SU-DHL-6 (cell line): ENCODE measurements around the gene NXPH1.

ENCODE experiments used
- H2AFZ ChIP-seq: fragments of 200-600 bp; sonication (generic); 2 replicates; pipeline ENCODE4 v1.6.1; 2014; ENCODE audit warnings: low read depth, mild to moderate bottlenecking, moderate library complexity, mixed read lengths, antibody characterized with exemption, low read length; ENCODE audit not compliant: severe bottlenecking
- H3F3A ChIP-seq: fragments of 200-600 bp; shearing (Covaris generic); 2 replicates; pipeline ENCODE4 v1.6.0; 2016; ENCODE audit warnings: antibody characterized with exemption, mild to moderate bottlenecking; ENCODE audit not compliant: insufficient read depth
- H3K27ac ChIP-seq: fragments of 200-600 bp; sonication (generic); 2 replicates; pipeline ENCODE4 v1.5.1; 2016; ENCODE audit warnings: low read depth, mild to moderate bottlenecking, low read length, moderate library complexity, mixed read lengths
- H3K27me3 ChIP-seq: fragments of 200-600 bp; sonication (generic), shearing (Covaris generic); 2 replicates; pipeline ENCODE4 v1.6.0; 2014; ENCODE audit warnings: mild to moderate bottlenecking, low read length
- H3K36me3 ChIP-seq: fragments of 200-600 bp; sonication (generic); 2 replicates; pipeline ENCODE4 v1.6.1; 2014; ENCODE audit warnings: mild to moderate bottlenecking, low read length, mixed read lengths
- H3K4me2 ChIP-seq: fragments of 300-600, 200-600 bp; shearing (Covaris generic), sonication (generic); 2 replicates; pipeline ENCODE4 v1.6.0; 2014; ENCODE audit warnings: low read length, low read depth, mild to moderate bottlenecking; ENCODE audit not compliant: poor library complexity, severe bottlenecking
- H3K4me3 ChIP-seq: fragments of 200-600 bp; sonication (generic); 2 replicates; pipeline ENCODE4 v1.5.1; 2014; ENCODE audit warnings: antibody characterized with exemption, low read length, mild to moderate bottlenecking, mixed read lengths; ENCODE audit not compliant: insufficient read depth, poor library complexity, severe bottlenecking
- H3K79me2 ChIP-seq: fragments of 200-600 bp; sonication (generic); 2 replicates; pipeline ENCODE4 v1.6.1; 2014; ENCODE audit warnings: mild to moderate bottlenecking, low read length, moderate library complexity; ENCODE audit not compliant: insufficient read depth
- H3K9ac ChIP-seq: fragments of 200-600 bp; sonication (generic); 2 replicates; pipeline ENCODE4 v1.7.0; 2014; ENCODE audit warnings: mild to moderate bottlenecking, low read length
- H3K9me2 ChIP-seq: fragments of 200-600 bp; sonication (generic); replicated peaks from 2 replicates; pipeline ENCODE4 v1.6.1; 2014; ENCODE audit warnings: low read length; ENCODE audit not compliant: insufficient read depth
- H3K9me3 ChIP-seq: fragments of 200-600 bp; sonication (generic); 2 replicates; pipeline ENCODE4 v1.6.1; 2014; ENCODE audit warnings: low read length, mixed read lengths; ENCODE audit not compliant: insufficient read depth
- H4K20me1 ChIP-seq: fragments of 200-600 bp; sonication (generic); 2 replicates; pipeline ENCODE4 v1.6.1; 2014; ENCODE audit warnings: low read depth, mild to moderate bottlenecking, antibody characterized with exemption, low read length, moderate library complexity, mixed read lengths
- EZH2phosphoT487 ChIP-seq: fragments of 200-600 bp; sonication (generic), shearing (Covaris generic); conservative IDR thresholded peaks from 2 replicates; pipeline ENCODE4 v1.6.1; 2018; ENCODE audit warnings: mild to moderate bottlenecking, antibody characterized with exemption, low read length, moderate library complexity, mixed read lengths
- TF ChIP-seq, protein P1 (sequence below): fragments of 200-600 bp; sonication (generic); IDR thresholded peaks from one replicate; pipeline ENCODE4 v1.5.1; 2017; ENCODE audit warnings: antibody characterized with exemption, mild to moderate bottlenecking, low read length, moderate library complexity; ENCODE audit not compliant: insufficient read depth, poor library complexity, severe bottlenecking

NXPH1 gene

DNA sequence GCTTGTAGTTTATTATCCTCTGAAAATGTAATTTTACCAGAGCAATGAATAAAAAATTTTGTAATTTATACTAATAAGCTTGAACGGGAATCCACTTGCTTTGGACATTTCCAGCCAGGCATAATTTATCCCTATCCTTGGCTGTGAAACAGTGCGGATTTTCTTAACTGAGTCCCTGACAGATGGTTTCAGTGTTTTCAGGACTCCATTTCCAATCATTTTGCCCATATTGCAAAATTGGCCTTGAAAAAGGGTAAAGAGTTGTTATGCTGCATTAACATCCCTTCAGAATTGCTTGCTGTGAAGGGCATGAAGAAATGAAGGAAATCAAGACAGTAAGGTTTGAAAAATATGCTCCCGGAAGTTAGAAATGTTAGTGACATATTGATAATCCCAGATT is 57.7 kb downstream of the NXPH1 start:
- no peaks in the 10 kb centered on the region for H3K9me3 ChIP-seq
- TF ChIP-seq EZH2phosphoT487, result no peak
- TF ChIP-seq, protein P1, sequence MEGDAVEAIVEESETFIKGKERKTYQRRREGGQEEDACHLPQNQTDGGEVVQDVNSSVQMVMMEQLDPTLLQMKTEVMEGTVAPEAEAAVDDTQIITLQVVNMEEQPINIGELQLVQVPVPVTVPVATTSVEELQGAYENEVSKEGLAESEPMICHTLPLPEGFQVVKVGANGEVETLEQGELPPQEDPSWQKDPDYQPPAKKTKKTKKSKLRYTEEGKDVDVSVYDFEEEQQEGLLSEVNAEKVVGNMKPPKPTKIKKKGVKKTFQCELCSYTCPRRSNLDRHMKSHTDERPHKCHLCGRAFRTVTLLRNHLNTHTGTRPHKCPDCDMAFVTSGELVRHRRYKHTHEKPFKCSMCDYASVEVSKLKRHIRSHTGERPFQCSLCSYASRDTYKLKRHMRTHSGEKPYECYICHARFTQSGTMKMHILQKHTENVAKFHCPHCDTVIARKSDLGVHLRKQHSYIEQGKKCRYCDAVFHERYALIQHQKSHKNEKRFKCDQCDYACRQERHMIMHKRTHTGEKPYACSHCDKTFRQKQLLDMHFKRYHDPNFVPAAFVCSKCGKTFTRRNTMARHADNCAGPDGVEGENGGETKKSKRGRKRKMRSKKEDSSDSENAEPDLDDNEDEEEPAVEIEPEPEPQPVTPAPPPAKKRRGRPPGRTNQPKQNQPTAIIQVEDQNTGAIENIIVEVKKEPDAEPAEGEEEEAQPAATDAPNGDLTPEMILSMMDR, result no peak
- H3K79me2 ChIP-seq, result no peaks in the 10 kb centered on the region
- no peaks in the 10 kb centered on the region for H3F3A ChIP-seq
- no peak overlapping the region for H3K4me3 ChIP-seq
- no peak overlapping the region for H3K4me2 ChIP-seq
- no peaks in the 10 kb centered on the region for H3K36me3 ChIP-seq
- H3K27me3 ChIP-seq, result no peaks in the 10 kb centered on the region
- no peak overlapping the region for H3K27ac ChIP-seq
- no peak overlapping the region for H3K9ac ChIP-seq
- no peaks in the 10 kb centered on the region for H4K20me1 ChIP-seq
- H2AFZ ChIP-seq, result no peak overlapping the region
- no peaks in the 10 kb centered on the region for H3K9me2 ChIP-seq

DNA sequence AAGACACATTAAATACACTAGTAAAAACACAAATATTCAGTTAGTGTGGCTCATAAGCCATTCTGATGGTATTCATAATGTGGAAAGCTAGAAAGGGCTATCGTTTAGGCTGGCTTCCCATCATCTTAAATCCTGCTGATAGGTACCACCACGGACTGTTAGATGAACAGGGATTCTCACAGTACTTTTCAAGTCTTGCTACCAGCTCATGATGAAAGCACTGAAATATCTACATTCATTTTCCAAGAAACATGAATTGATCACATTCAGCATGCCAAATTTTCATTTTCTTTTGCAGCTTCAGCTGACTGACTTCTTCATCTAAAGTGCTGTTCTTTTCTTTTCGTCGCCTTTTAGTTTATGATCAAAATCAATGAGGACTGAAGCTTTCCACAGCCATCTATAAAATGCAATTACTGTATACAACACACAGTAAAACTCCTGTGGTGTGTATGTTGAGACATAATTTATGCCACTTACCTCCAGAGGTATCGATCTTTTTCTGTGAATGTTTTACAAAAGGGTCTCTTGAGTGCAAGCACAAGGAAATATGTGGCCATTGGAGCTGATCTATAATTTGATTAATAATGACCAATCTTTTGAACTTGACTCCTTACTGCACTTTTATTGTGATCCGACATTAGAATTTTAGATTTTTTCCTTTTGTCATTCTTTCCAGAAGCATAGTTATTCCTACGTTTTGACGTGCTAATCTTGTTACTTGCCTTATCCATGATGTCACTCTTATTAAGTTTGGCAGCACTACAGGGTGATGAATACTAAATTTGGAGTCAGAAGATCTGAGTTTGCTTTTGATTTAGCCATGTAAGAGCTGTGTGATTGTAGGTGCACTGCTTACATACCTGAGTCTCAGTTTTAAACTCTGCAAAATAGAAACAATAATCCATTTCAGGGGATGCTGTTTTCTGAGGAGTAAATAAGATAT is 58.4 kb downstream of the NXPH1 start:
- Histone ChIP-seq H3K36me3 (no peaks in the 10 kb centered on the region), H3K9me3 (no peaks in the 10 kb centered on the region), H3K4me2 (no peak overlapping the region), H3K27ac (no peak overlapping the region), H3K9me2 (no peaks in the 10 kb centered on the region), H3K27me3 (no peaks in the 10 kb centered on the region), H3K79me2 (no peaks in the 10 kb centered on the region), H4K20me1 (no peaks in the 10 kb centered on the region), H3F3A (no peaks in the 10 kb centered on the region), H3K9ac (no peak overlapping the region), H3K4me3 (no peak overlapping the region), H2AFZ (no peak overlapping the region)
- TF ChIP-seq, protein P1, result no peak
- TF ChIP-seq EZH2phosphoT487, result no peak

DNA sequence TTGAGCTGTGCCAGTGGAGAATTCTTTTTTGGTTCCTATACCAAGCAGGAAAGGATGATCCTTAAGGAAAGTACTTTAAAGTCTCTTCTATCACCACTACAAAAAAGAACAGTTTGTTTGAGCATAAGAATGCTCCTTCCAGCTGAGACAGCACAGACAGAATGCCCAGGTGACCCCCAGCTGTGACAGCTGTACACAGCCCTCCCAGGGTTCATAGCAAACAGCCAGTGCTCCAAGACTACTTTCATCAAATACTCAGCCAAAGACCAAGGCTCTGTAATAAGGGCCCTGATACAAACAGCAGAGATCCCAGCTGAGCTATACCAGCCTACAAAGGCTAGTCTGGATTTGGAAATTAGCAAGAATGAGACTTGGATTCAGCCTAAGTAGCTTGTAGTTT is 65.7 kb downstream of the NXPH1 start:
- Histone ChIP-seq H3K27ac (no peak overlapping the region), H3K9me2 (no peaks in the 10 kb centered on the region), H2AFZ (no peak overlapping the region), H3K36me3 (no peaks in the 10 kb centered on the region), H3F3A (no peaks in the 10 kb centered on the region), H3K27me3 (no peaks in the 10 kb centered on the region), H3K9ac (no peak overlapping the region), H3K79me2 (no peaks in the 10 kb centered on the region), H3K4me3 (no peak overlapping the region), H3K9me3 (no peaks in the 10 kb centered on the region), H3K4me2 (no peak overlapping the region), H4K20me1 (no peaks in the 10 kb centered on the region)
- TF ChIP-seq EZH2phosphoT487, result no peak
- TF ChIP-seq, protein P1, result no peak
